Loucy (cell line): ENCODE data around the gene SLC27A1.

Experiments
- H2AFZ ChIP-seq: fragments of 200-600 bp; sonication (generic); 2 replicates; pipeline ENCODE4 v1.6.0; 2016; ENCODE audit warnings: antibody characterized with exemption, mild to moderate bottlenecking, low read length, moderate library complexity
- H3F3A ChIP-seq: fragments of 200-600 bp; 2 replicates; pipeline ENCODE4 v1.6.0; 2016; ENCODE audit warnings: antibody characterized with exemption, low read depth, mild to moderate bottlenecking
- H3K27me3 ChIP-seq: fragments of 200-600 bp; sonication (generic); 2 replicates; pipeline ENCODE4 v1.6.1; 2014; ENCODE audit warnings: low read length, mild to moderate bottlenecking; ENCODE audit not compliant: insufficient read depth, poor library complexity, severe bottlenecking
- H3K36me3 ChIP-seq: fragments of 200-600 bp; sonication (generic); 2 replicates; pipeline ENCODE4 v1.6.1; 2016; ENCODE audit warnings: low read length; ENCODE audit not compliant: insufficient read depth
- H3K4me1 ChIP-seq: fragments of 200-600 bp; sonication (generic); 2 replicates; pipeline ENCODE4 v1.5.1; 2014; ENCODE audit warnings: low read length, mild to moderate bottlenecking; ENCODE audit not compliant: insufficient read depth, poor library complexity, severe bottlenecking
- H3K4me2 ChIP-seq: fragments of 200-600 bp; sonication (generic); 2 replicates; pipeline ENCODE4 v1.6.0; 2014; ENCODE audit warnings: antibody characterized with exemption, low read length, low read depth, mild to moderate bottlenecking; ENCODE audit not compliant: poor library complexity, severe bottlenecking
- H3K4me3 ChIP-seq: fragments of 200-600 bp; sonication (generic); 2 replicates; pipeline ENCODE4 v1.5.1; 2014; ENCODE audit warnings: low read length, mild to moderate bottlenecking, mixed read lengths; ENCODE audit not compliant: poor library complexity, severe bottlenecking
- H3K79me2 ChIP-seq: fragments of 200-600 bp; sonication (generic); 2 replicates; pipeline ENCODE4 v1.6.1; 2014; ENCODE audit warnings: low read length; ENCODE audit not compliant: insufficient read depth
- H3K9ac ChIP-seq: fragments of 200-600 bp; sonication (generic); 2 replicates; pipeline ENCODE4 v1.6.0; 2014; ENCODE audit warnings: mild to moderate bottlenecking, low read depth, low read length, moderate library complexity; ENCODE audit not compliant: poor library complexity, severe bottlenecking
- H3K9me2 ChIP-seq: fragments of 200-600 bp; sonication (generic); replicated peaks from 2 replicates; pipeline ENCODE4 v1.6.1; 2016; ENCODE audit warnings: low read depth, low read length, mixed read lengths
- H3K9me3 ChIP-seq: fragments of 200-600 bp; sonication (generic); 2 replicates; pipeline ENCODE4 v1.6.1; 2014; ENCODE audit warnings: mild to moderate bottlenecking, antibody characterized with exemption, low read length, low read depth; ENCODE audit not compliant: insufficient read depth
- H4K20me1 ChIP-seq: fragments of 200-600 bp; sonication (generic); 2 replicates; pipeline ENCODE4 v1.6.0; 2014; ENCODE audit warnings: antibody characterized with exemption, low read length, mild to moderate bottlenecking; ENCODE audit not compliant: insufficient read depth, poor library complexity, severe bottlenecking
- EZH2phosphoT487 ChIP-seq: fragments of 200-600 bp; IDR thresholded peaks from 2 replicates; pipeline ENCODE4 v1.6.1; 2018; ENCODE audit warnings: antibody characterized with exemption, mild to moderate bottlenecking, moderate library complexity, borderline replicate concordance
- TF ChIP-seq, protein P1 (sequence below): fragments of 200-600 bp; sonication (generic); conservative IDR thresholded peaks from 2 replicates; pipeline ENCODE4 v1.5.1; 2014; ENCODE audit warnings: mild to moderate bottlenecking, antibody characterized with exemption, low read length

SLC27A1 gene

GRCh38 chr19:17457616-17458015 lies 12.7 kb upstream of the SLC27A1 start:
- Histone ChIP-seq H3K9me3 (no peaks in the 10 kb centered on the region), H2AFZ (no peak overlapping the region), H3K4me1 (no peaks in the 10 kb centered on the region), H3K36me3 (no peaks in the 10 kb centered on the region), H3K27me3 (no peaks in the 10 kb centered on the region), H3K4me2 (no peak overlapping the region), H3K79me2 (no peaks in the 10 kb centered on the region), H3K9me2 (no peaks in the 10 kb centered on the region), H4K20me1 (no peaks in the 10 kb centered on the region), H3K9ac (no peak overlapping the region), H3F3A (no peaks in the 10 kb centered on the region), H3K4me3 (no peak overlapping the region)
- TF ChIP-seq EZH2phosphoT487: no peak
- TF ChIP-seq, protein P1, sequence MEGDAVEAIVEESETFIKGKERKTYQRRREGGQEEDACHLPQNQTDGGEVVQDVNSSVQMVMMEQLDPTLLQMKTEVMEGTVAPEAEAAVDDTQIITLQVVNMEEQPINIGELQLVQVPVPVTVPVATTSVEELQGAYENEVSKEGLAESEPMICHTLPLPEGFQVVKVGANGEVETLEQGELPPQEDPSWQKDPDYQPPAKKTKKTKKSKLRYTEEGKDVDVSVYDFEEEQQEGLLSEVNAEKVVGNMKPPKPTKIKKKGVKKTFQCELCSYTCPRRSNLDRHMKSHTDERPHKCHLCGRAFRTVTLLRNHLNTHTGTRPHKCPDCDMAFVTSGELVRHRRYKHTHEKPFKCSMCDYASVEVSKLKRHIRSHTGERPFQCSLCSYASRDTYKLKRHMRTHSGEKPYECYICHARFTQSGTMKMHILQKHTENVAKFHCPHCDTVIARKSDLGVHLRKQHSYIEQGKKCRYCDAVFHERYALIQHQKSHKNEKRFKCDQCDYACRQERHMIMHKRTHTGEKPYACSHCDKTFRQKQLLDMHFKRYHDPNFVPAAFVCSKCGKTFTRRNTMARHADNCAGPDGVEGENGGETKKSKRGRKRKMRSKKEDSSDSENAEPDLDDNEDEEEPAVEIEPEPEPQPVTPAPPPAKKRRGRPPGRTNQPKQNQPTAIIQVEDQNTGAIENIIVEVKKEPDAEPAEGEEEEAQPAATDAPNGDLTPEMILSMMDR: no peak

DNA sequence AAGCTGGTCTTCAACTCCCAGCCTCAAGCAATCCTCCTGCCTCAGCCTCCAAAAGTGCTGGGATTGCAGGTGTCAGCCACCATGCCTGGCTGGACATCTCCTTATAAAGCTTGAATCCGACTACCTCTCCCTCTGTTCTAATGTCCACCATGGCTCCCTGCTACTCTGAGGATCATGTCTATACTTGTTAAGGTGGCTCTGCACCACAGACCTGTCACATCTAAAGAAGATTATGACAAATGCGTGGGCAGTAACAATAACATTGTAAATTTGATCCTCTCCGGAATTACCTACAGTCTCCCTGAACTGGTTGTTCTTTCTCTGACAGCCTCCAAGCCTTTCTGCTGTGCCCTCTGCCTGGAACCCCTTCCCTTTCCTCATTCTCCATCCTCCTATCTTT lies 11.4 kb upstream of the SLC27A1 start:
- H3K4me3 ChIP-seq: no peak overlapping the region
- H2AFZ ChIP-seq: no peak overlapping the region
- H3K9me3 ChIP-seq: no peaks in the 10 kb centered on the region

GRCh38 chr19:17460372-17461230 lies 9.7 kb upstream of the SLC27A1 start, which contains the start of gene NXNL1:
Gene NXNL1, minus strand, starts transcription at chr19:17460926. Its CDS starts 57 bp downstream, at chr19:17460869.
- Histone ChIP-seq H3K9me3 (no peaks in the 10 kb centered on the region), H3F3A (no peaks in the 10 kb centered on the region), H2AFZ (no peak within 1 kb of the TSS), H3K9me2 (no peaks in the 10 kb centered on the region), H3K36me3 (no peaks in the 10 kb centered on the region), H3K9ac (no peak within 1 kb of the TSS), H4K20me1 (no peaks in the 10 kb centered on the region), H3K27me3 (no peaks in the 10 kb centered on the region), H3K4me3 (no peak within 1 kb of the TSS), H3K4me2 (no peak within 1 kb of the TSS), H3K79me2 (no peaks in the 10 kb centered on the region), H3K4me1 (no peaks in the 10 kb centered on the region)
- TF ChIP-seq, protein P1: no peak
- TF ChIP-seq EZH2phosphoT487: no peak

More for the DNA sequence above, 11.4 kb upstream of the SLC27A1 start:
- no peaks in the 10 kb centered on the region for H3K9me2 ChIP-seq
- H3K36me3 ChIP-seq: no peaks in the 10 kb centered on the region
- H3K4me2 ChIP-seq: no peak overlapping the region
- no peaks in the 10 kb centered on the region for H3F3A ChIP-seq
- H3K4me1 ChIP-seq: no peaks in the 10 kb centered on the region
- no peaks in the 10 kb centered on the region for H3K27me3 ChIP-seq
- TF ChIP-seq EZH2phosphoT487: no peak
- TF ChIP-seq, protein P1: no peak
- H4K20me1 ChIP-seq: no peaks in the 10 kb centered on the region
- no peak overlapping the region for H3K9ac ChIP-seq
- no peaks in the 10 kb centered on the region for H3K79me2 ChIP-seq
